IMR-90 (cell line): Measurements from ENCODE around the gene CWH43.

Experiments used
- MXI1 ChIP-seq: IDR thresholded peaks from 2 replicates; pipeline ENCODE4 v1.6.1; 2012; ENCODE audit warnings: low read depth, mild to moderate bottlenecking, low read length, moderate library complexity, borderline replicate concordance
- SMC3 ChIP-seq: fragments of 150-350 bp; IDR thresholded peaks from 2 replicates; pipeline ENCODE4 v1.6.1; 2016; ENCODE audit warnings: low read depth, mild to moderate bottlenecking, antibody characterized with exemption, low read length, moderate library complexity
- TF ChIP-seq, protein P1 (sequence below): conservative IDR thresholded peaks from 2 replicates; pipeline ENCODE4 v1.5.1; 2012; ENCODE audit warnings: mild to moderate bottlenecking, low read depth, low read length, improper control_type of control experiment

DNA sequence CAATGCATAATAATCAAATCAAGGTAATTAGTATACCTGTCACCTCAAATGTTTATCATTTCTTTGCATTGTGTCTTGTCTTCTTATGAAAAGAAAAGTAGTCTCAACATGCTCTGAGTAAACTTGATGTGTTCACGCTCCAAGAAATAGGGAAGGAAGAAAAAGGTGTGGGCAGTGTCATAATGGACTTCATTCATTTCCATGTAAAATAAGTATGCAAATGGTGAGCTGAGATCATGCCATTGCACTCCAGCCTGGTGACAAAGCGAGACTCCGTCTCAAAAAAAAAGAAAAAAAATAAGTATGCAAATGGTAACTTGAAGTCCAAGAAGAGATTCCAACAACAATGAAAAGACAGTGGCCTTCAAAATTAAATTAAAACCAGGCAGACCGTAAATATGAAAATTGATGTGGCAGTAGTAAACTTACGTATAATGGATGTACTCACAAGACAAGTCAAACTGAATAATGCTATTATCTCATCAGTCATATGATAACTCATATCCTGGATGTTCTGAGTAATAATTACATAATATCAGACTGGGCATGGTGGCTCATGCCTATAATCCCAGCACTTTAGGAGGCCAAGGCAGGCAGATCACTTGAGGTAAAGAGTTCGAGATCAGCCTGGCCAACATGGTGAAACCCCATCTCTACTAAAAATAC, 6.0 kb upstream of the CWH43 start:
- TF ChIP-seq MXI1, result no peak
- TF ChIP-seq, protein P1, sequence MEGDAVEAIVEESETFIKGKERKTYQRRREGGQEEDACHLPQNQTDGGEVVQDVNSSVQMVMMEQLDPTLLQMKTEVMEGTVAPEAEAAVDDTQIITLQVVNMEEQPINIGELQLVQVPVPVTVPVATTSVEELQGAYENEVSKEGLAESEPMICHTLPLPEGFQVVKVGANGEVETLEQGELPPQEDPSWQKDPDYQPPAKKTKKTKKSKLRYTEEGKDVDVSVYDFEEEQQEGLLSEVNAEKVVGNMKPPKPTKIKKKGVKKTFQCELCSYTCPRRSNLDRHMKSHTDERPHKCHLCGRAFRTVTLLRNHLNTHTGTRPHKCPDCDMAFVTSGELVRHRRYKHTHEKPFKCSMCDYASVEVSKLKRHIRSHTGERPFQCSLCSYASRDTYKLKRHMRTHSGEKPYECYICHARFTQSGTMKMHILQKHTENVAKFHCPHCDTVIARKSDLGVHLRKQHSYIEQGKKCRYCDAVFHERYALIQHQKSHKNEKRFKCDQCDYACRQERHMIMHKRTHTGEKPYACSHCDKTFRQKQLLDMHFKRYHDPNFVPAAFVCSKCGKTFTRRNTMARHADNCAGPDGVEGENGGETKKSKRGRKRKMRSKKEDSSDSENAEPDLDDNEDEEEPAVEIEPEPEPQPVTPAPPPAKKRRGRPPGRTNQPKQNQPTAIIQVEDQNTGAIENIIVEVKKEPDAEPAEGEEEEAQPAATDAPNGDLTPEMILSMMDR, result no peak
- TF ChIP-seq SMC3, result no peak
